SK-N-SH (cell line): Measurements from ENCODE around the gene PCNX1. TPM values are rescaled to one million over a fixed set of nuclear protein-coding genes. Genes with fewer than 3 reads are reported as not detected.

Experiments
- CTCF ChIA-PET: fragments of 300-600, 350-600 bp; formaldehyde crosslinking; extraction: SDS; loops from one replicate; lab custom pipeline; 2021; lab: Yijun Ruan, JAX
- POLR2A ChIA-PET: fragments of 350-600 bp; sonication (Branson Sonifier 250); formaldehyde crosslinking; extraction: SDS; loops from one replicate; lab custom pipeline; 2020; ENCODE audit warnings: antibody characterized with exemption, inconsistent platforms; lab: Yijun Ruan, JAX
- DNase-seq: peaks from one replicate; pipeline ENCODE4 v3.0.0; 2012
- H2AFZ ChIP-seq: fragments of 200-600 bp; sonication (generic); 2 replicates; pipeline ENCODE4 v1.8.1; 2016; ENCODE audit warnings: antibody characterized with exemption, mild to moderate bottlenecking, low read depth
- H3F3A ChIP-seq: fragments of 200-600 bp; sonication (generic); replicated peaks from 2 replicates; pipeline ENCODE3; 2016; ENCODE audit warnings: antibody characterized with exemption, mild to moderate bottlenecking; ENCODE audit not compliant: insufficient read depth
- H3K27ac ChIP-seq, 2 experiments: fragments of 200-500 bp in 1 of 2; fragments of 200-600 bp in 1 of 2; sonication (Bioruptor generic) in 1 of 2; sonication (generic), shearing (Covaris generic) in 1 of 2; 2 replicates each; pipeline versions ENCODE4 v1.5.1 to v1.6.1; 2014 to 2016; ENCODE audit warnings: low read depth in 2 of 2, inconsistent platforms in 1 of 2, low read length in 1 of 2, mild to moderate bottlenecking in 1 of 2, mixed read lengths in 1 of 2
- H3K27me3 ChIP-seq: fragments of 200-600 bp; sonication (generic), shearing (Covaris generic); 2 replicates; pipeline ENCODE4 v1.6.1; 2016; ENCODE audit warnings: mixed run types; ENCODE audit not compliant: insufficient read depth
- H3K36me3 ChIP-seq, 2 experiments: fragments of 200-500 bp in 1 of 2; fragments of 200-600 bp in 1 of 2; sonication (Bioruptor generic) in 1 of 2; sonication (generic) in 1 of 2; replicated peaks in 1 of 2; 2 replicates each; pipeline versions ENCODE3 to v1.5.1; 2014 to 2016; ENCODE audit warnings: low read length in 1 of 2, mild to moderate bottlenecking in 1 of 2; ENCODE audit not compliant: insufficient read depth in 2 of 2, control insufficient read depth in 1 of 2
- H3K4me1 ChIP-seq, 2 experiments: fragments of 200-500 bp in 1 of 2; fragments of 200-600 bp in 1 of 2; sonication (Bioruptor generic) in 1 of 2; sonication (generic), shearing (Covaris generic) in 1 of 2; 2 replicates each; pipeline versions ENCODE4 v1.5.1 to v1.6.1; 2014 to 2016; ENCODE audit warnings: low read depth in 1 of 2, low read length in 1 of 2, mixed run types in 1 of 2; ENCODE audit not compliant: insufficient read depth in 2 of 2, control insufficient read depth in 1 of 2
- H3K4me2 ChIP-seq: fragments of 200-600 bp; sonication (generic), shearing (Covaris generic); 2 replicates; pipeline ENCODE4 v1.6.1; 2017; ENCODE audit warnings: mixed run types
- H3K4me3 ChIP-seq, 2 experiments: fragments of 200-500 bp in 1 of 2; fragments of 200-600 bp in 1 of 2; sonication (Bioruptor generic) in 1 of 2; sonication (generic), shearing (Covaris generic) in 1 of 2; 2 replicates each; pipeline versions ENCODE4 v1.5.1 to v1.8.1; 2014 to 2016; ENCODE audit warnings: low read depth in 2 of 2, inconsistent platforms in 1 of 2, low read length in 1 of 2, mild to moderate bottlenecking in 1 of 2, mixed read lengths in 1 of 2, moderate library complexity in 1 of 2
- H3K79me2 ChIP-seq: fragments of 200-600 bp; sonication (generic); 2 replicates; pipeline ENCODE4 v1.8.1; 2017; ENCODE audit warnings: mild to moderate bottlenecking; ENCODE audit not compliant: insufficient read depth
- H3K9ac ChIP-seq: fragments of 200-600 bp; sonication (generic); 2 replicates; pipeline ENCODE4 v1.6.1; 2017; ENCODE audit warnings: mixed run types
- H3K9me2 ChIP-seq: fragments of 200-600 bp; sonication (generic); 2 replicates; pipeline ENCODE4 v1.6.1; 2017; ENCODE audit warnings: mixed run types
- H3K9me3 ChIP-seq: fragments of 200-600 bp; sonication (generic); 2 replicates; pipeline ENCODE4 v1.6.1; 2017; ENCODE audit warnings: mixed run types, mild to moderate bottlenecking, moderate library complexity
- H4K20me1 ChIP-seq: fragments of 200-600 bp; sonication (generic); 2 replicates; pipeline ENCODE4 v1.6.1; 2017; ENCODE audit warnings: mild to moderate bottlenecking, mixed run types; ENCODE audit not compliant: insufficient read depth
- CTCF ChIP-seq: fragments of 200-600 bp; sonication (generic); IDR thresholded peaks from 2 replicates; pipeline ENCODE4 v1.6.1; 2017; ENCODE audit warnings: antibody characterized with exemption, mild to moderate bottlenecking, moderate library complexity
- ELF1 ChIP-seq: IDR thresholded peaks from 2 replicates; pipeline ENCODE4 v1.4.0; 2012
- EP300 ChIP-seq, 2 experiments: IDR thresholded peaks; 2 replicates each; pipeline versions ENCODE4 v1.4.0 to v1.6.1; 2012; ENCODE audit warnings: borderline replicate concordance in 1 of 2, low read depth in 1 of 2, low read length in 1 of 2
- EZH2phosphoT487 ChIP-seq: fragments of 200-600 bp; sonication (generic); IDR thresholded peaks from 2 replicates; pipeline ENCODE4 v1.6.1; 2017; ENCODE audit warnings: low read depth, mixed run types, mild to moderate bottlenecking, antibody characterized with exemption, moderate library complexity, borderline replicate concordance
- FOXJ3 ChIP-seq: sonication (generic); formaldehyde crosslinking; IDR thresholded peaks from 2 replicates; pipeline ENCODE4 v1.5.1; 2020; ENCODE audit warnings: mild to moderate bottlenecking, missing genetic modification reagents
- IRF3 ChIP-seq: fragments of 150-350 bp; IDR thresholded peaks from 2 replicates; pipeline ENCODE4 v1.6.1; 2016; ENCODE audit warnings: mild to moderate bottlenecking, low read depth, low read length
- MEF2A ChIP-seq: IDR thresholded peaks from 2 replicates; pipeline ENCODE4 v1.4.0; 2012; ENCODE audit warnings: low read depth, borderline replicate concordance
- NFIC ChIP-seq: IDR thresholded peaks from 2 replicates; pipeline ENCODE4 v1.4.0; 2012; ENCODE audit warnings: borderline replicate concordance
- POLR2AphosphoS5 ChIP-seq: IDR thresholded peaks from 2 replicates; pipeline ENCODE4 v1.6.1; 2012; ENCODE audit warnings: low read depth, low read length
- RAD21 ChIP-seq: IDR thresholded peaks from 2 replicates; pipeline ENCODE4 v1.6.1; 2012; ENCODE audit warnings: mild to moderate bottlenecking, low read length
- RCOR1 ChIP-seq: fragments of 150-350 bp; IDR thresholded peaks from 2 replicates; pipeline ENCODE4 v1.6.1; 2017; ENCODE audit warnings: antibody characterized with exemption, low read length
- REST ChIP-seq: IDR thresholded peaks from 2 replicates; pipeline ENCODE4 v1.6.1; 2012; ENCODE audit warnings: mild to moderate bottlenecking, low read depth, low read length, moderate library complexity
- RFX5 ChIP-seq: IDR thresholded peaks from 2 replicates; pipeline ENCODE4 v1.6.1; 2012; ENCODE audit warnings: mild to moderate bottlenecking, improper control_type of control experiment, low read length
- SIN3A ChIP-seq: IDR thresholded peaks from 2 replicates; pipeline ENCODE4 v1.6.1; 2012; ENCODE audit warnings: low read depth, mild to moderate bottlenecking, low read length, moderate library complexity, borderline replicate concordance
- SMC3 ChIP-seq: IDR thresholded peaks from 2 replicates; pipeline ENCODE4 v1.6.1; 2012; ENCODE audit warnings: low read depth, low read length, improper control_type of control experiment
- TCF12 ChIP-seq: IDR thresholded peaks from 2 replicates; pipeline ENCODE4 v1.4.0; 2012
- TEAD4 ChIP-seq: IDR thresholded peaks from 2 replicates; pipeline ENCODE4 v1.4.0; 2012; ENCODE audit warnings: mild to moderate bottlenecking, borderline replicate concordance; ENCODE audit not compliant: insufficient read depth
- USF1 ChIP-seq: IDR thresholded peaks from 2 replicates; pipeline ENCODE4 v1.4.0; 2012; ENCODE audit warnings: low read depth, borderline replicate concordance
- ZBTB33 ChIP-seq: IDR thresholded peaks from 2 replicates; pipeline ENCODE4 v1.4.0; 2012; ENCODE audit warnings: low read depth, borderline replicate concordance
- WGBS: methylation state at CpG from one replicate; pipeline ENCODE4 v1.1.6; 2017; ENCODE audit warnings: low lambda C conversion rate; 5-methylcytosine and 5-hydroxymethylcytosine counted together
- polyA plus RNA-seq, 3 experiments: library from polyadenylated mRNA; depleted of rRNA; stranded (reverse); fragments of >200 nt; gene quantifications; 2 replicates each; pipeline ENCODE4 v1.2.3, GENCODE V29; 2012

The PCNX1 gene
- polyA plus RNA-seq, 1 of the 3 experiments (the other 2 are of a cell fraction): 9.4 TPM

- DNase-seq: peak; percentile 31
- H3K9ac ChIP-seq: no peak overlapping the region
- no peak for TF ChIP-seq CTCF
- TF ChIP-seq RCOR1: no peak
- no peak for TF ChIP-seq USF1
- no peak for TF ChIP-seq NFIC
- no peak for TF ChIP-seq RAD21
- no peak for TF ChIP-seq TCF12
- no peak for TF ChIP-seq ELF1
- TF ChIP-seq ZBTB33: no peak
- no peak for TF ChIP-seq EZH2phosphoT487
- no peak for TF ChIP-seq FOXJ3 (CRISPR knock-in tag)
- TF ChIP-seq IRF3: no peak
- no peak for TF ChIP-seq POLR2AphosphoS5
- TF ChIP-seq EP300 (IDR thresholded peaks at IDR 0.05; ENCODE audit: borderline replicate concordance in 1 of 2, low read depth in 1 of 2, low read length in 1 of 2): no peak
- no peak for TF ChIP-seq SMC3
- TF ChIP-seq TEAD4: no peak
- no peak for TF ChIP-seq SIN3A
- no peak for TF ChIP-seq MEF2A
- no peak for TF ChIP-seq REST
- TF ChIP-seq RFX5: no peak
- H3F3A ChIP-seq: peaks cover 22% of the 10 kb centered on the region
- no peak overlapping the region; a peak in 1 of 4 replicates for H3K4me3 ChIP-seq
- no peaks in the 10 kb centered on the region for H3K79me2 ChIP-seq
- no peak overlapping the region for H3K27ac ChIP-seq
- ChIA-PET POLR2A (no interaction called here), CTCF (interaction anchor here (0.6 to 15.9 kb wide), 11 partner anchors 14 to 1282 kb away, joined by 3 to 198 read pairs (median 4); partner anchors contain the start of gene SIPA1L1)
- H4K20me1 ChIP-seq: no peaks in the 10 kb centered on the region
- no peak overlapping the region for H2AFZ ChIP-seq
- no peaks in the 10 kb centered on the region for H3K9me2 ChIP-seq
- WGBS: 84% methylated on average over 30 of the region's 31 CpGs
- H3K27me3 ChIP-seq: no peaks in the 10 kb centered on the region
- no peaks in the 10 kb centered on the region for H3K9me3 ChIP-seq
- no peaks in the 10 kb centered on the region for H3K36me3 ChIP-seq
- H3K4me2 ChIP-seq: no peak overlapping the region
- H3K4me1 ChIP-seq: peaks cover 4 to 13% of the 10 kb centered on the region in 2 experiments; a peak in 2 of 4 replicates
Observed at GRCh38 chr14:71139294-71139946, 232.2 kb downstream of the PCNX1 start.
